ENCODE measurements around the gene PIAS1.

PIAS1 gene

GRCh38 chr15:68022061-68022460 is 32.1 kb upstream of the PIAS1 start:
- Histone ChIP-seq H3K36me3 (ENCODE audit: control insufficient read depth, insufficient read depth, low read length) (no peaks in the 10 kb centered on the region), H3K4me1 (ENCODE audit: control insufficient read depth, insufficient read depth, low read length, poor library complexity, severe bottlenecking) (no peaks in the 10 kb centered on the region), H3K9me3 (ENCODE audit: control insufficient read depth, low read length) (no peaks in the 10 kb centered on the region), H3K4me3 (ENCODE audit: extremely low read depth, insufficient read depth, low read length, poor library complexity, severe bottlenecking) (no peak overlapping the region), H3K27ac (ENCODE audit: low read depth, low read length, severe bottlenecking) (no peak overlapping the region)
- 86 to 94% methylated on average over 3 to 5 of the region's 5 CpGs for WGBS, 2 experiments (ENCODE audit: insufficient coverage in 2 of 2)

GRCh38 chr15:68023307-68024101 is 30.6 kb upstream of the PIAS1 start:
- Histone ChIP-seq H3K27ac (ENCODE audit: low read depth, low read length, severe bottlenecking) (no peak overlapping the region), H3K9me3 (ENCODE audit: control insufficient read depth, low read length) (no peaks in the 10 kb centered on the region)
- WGBS, 2 experiments (ENCODE audit: insufficient coverage in 2 of 2) = 83 to 95% methylated on average over 4 to 6 of the region's 8 CpGs

GRCh38 chr15:68025835-68026424 is 28.2 kb upstream of the PIAS1 start:
- H3K36me3 ChIP-seq (ENCODE audit: control insufficient read depth, insufficient read depth, low read length) = no peaks in the 10 kb centered on the region
- 83 to 93% methylated on average over 5 of the region's 6 CpGs for WGBS, 2 experiments (ENCODE audit: insufficient coverage in 2 of 2)
- H3K4me1 ChIP-seq (ENCODE audit: control insufficient read depth, insufficient read depth, low read length, poor library complexity, severe bottlenecking) = no peaks in the 10 kb centered on the region
- H3K9me3 ChIP-seq (ENCODE audit: control insufficient read depth, low read length) = no peaks in the 10 kb centered on the region
- no peak overlapping the region for H3K4me3 ChIP-seq (ENCODE audit: extremely low read depth, insufficient read depth, low read length, poor library complexity, severe bottlenecking)
- H3K27ac ChIP-seq (ENCODE audit: low read depth, low read length, severe bottlenecking) = no peak overlapping the region

More at GRCh38 chr15:68023307-68024101, 30.6 kb upstream of the PIAS1 start:
- Histone ChIP-seq H3K36me3 (ENCODE audit: control insufficient read depth, insufficient read depth, low read length) (no peaks in the 10 kb centered on the region), H3K4me1 (ENCODE audit: control insufficient read depth, insufficient read depth, low read length, poor library complexity, severe bottlenecking) (no peaks in the 10 kb centered on the region), H3K4me3 (ENCODE audit: extremely low read depth, insufficient read depth, low read length, poor library complexity, severe bottlenecking) (no peak overlapping the region)

GRCh38 chr15:68027388-68027787 is 26.7 kb upstream of the PIAS1 start:
- Histone ChIP-seq H3K4me1 (ENCODE audit: control insufficient read depth, insufficient read depth, low read length, poor library complexity, severe bottlenecking) (no peaks in the 10 kb centered on the region), H3K9me3 (ENCODE audit: control insufficient read depth, low read length) (no peaks in the 10 kb centered on the region), H3K27ac (ENCODE audit: low read depth, low read length, severe bottlenecking) (no peak overlapping the region), H3K4me3 (ENCODE audit: extremely low read depth, insufficient read depth, low read length, poor library complexity, severe bottlenecking) (no peak overlapping the region), H3K36me3 (ENCODE audit: control insufficient read depth, insufficient read depth, low read length) (no peaks in the 10 kb centered on the region)
- WGBS, 2 experiments (ENCODE audit: insufficient coverage in 2 of 2) = 83 to 87% methylated on average over 7 to 8 of the region's 9 CpGs

GRCh38 chr15:68028137-68028887 is 25.8 kb upstream of the PIAS1 start:
- WGBS, 2 experiments (ENCODE audit: insufficient coverage in 2 of 2) = 86 to 95% methylated on average over 5 of the region's 7 CpGs
- Histone ChIP-seq H3K4me1 (ENCODE audit: control insufficient read depth, insufficient read depth, low read length, poor library complexity, severe bottlenecking) (no peaks in the 10 kb centered on the region), H3K27ac (ENCODE audit: low read depth, low read length, severe bottlenecking) (no peak overlapping the region), H3K36me3 (ENCODE audit: control insufficient read depth, insufficient read depth, low read length) (no peaks in the 10 kb centered on the region), H3K4me3 (ENCODE audit: extremely low read depth, insufficient read depth, low read length, poor library complexity, severe bottlenecking) (no peak overlapping the region), H3K9me3 (ENCODE audit: control insufficient read depth, low read length) (no peaks in the 10 kb centered on the region)

- no peaks in the 10 kb centered on the region for H3K4me1 ChIP-seq (ENCODE audit: control insufficient read depth, insufficient read depth, low read length, poor library complexity, severe bottlenecking)
- no peak overlapping the region for H3K27ac ChIP-seq (ENCODE audit: low read depth, low read length, severe bottlenecking)
- H3K36me3 ChIP-seq (ENCODE audit: control insufficient read depth, insufficient read depth, low read length) = no peaks in the 10 kb centered on the region
- H3K4me3 ChIP-seq (ENCODE audit: extremely low read depth, insufficient read depth, low read length, poor library complexity, severe bottlenecking) = no peak overlapping the region
- H3K9me3 ChIP-seq (ENCODE audit: control insufficient read depth, low read length) = no peaks in the 10 kb centered on the region
- 87 to 100% methylated on average over 2 to 3 of the region's 5 CpGs for WGBS, 2 experiments (ENCODE audit: insufficient coverage in 2 of 2)
These were observed 25.3 kb upstream of the PIAS1 start for GRCh38 chr15:68028888-68029207.

GRCh38 chr15:68029959-68030358 is 24.2 kb upstream of the PIAS1 start:
- H3K27ac ChIP-seq (ENCODE audit: low read depth, low read length, severe bottlenecking) = no peak overlapping the region
- no peak overlapping the region for H3K4me3 ChIP-seq (ENCODE audit: extremely low read depth, insufficient read depth, low read length, poor library complexity, severe bottlenecking)
- no peaks in the 10 kb centered on the region for H3K4me1 ChIP-seq (ENCODE audit: control insufficient read depth, insufficient read depth, low read length, poor library complexity, severe bottlenecking)
- H3K9me3 ChIP-seq (ENCODE audit: control insufficient read depth, low read length) = no peaks in the 10 kb centered on the region
- no peaks in the 10 kb centered on the region for H3K36me3 ChIP-seq (ENCODE audit: control insufficient read depth, insufficient read depth, low read length)

GRCh38 chr15:68031404-68031803 is 22.7 kb upstream of the PIAS1 start:
- 100% methylated on average over 1 of the region's 2 CpGs; no CpG with 5 or more reads in 1 of the 2 experiments for WGBS, 2 experiments (ENCODE audit: insufficient coverage in 2 of 2)
- Histone ChIP-seq H3K36me3 (ENCODE audit: control insufficient read depth, insufficient read depth, low read length) (no peaks in the 10 kb centered on the region), H3K9me3 (ENCODE audit: control insufficient read depth, low read length) (no peaks in the 10 kb centered on the region), H3K4me1 (ENCODE audit: control insufficient read depth, insufficient read depth, low read length, poor library complexity, severe bottlenecking) (no peaks in the 10 kb centered on the region), H3K4me3 (ENCODE audit: extremely low read depth, insufficient read depth, low read length, poor library complexity, severe bottlenecking) (no peak overlapping the region), H3K27ac (ENCODE audit: low read depth, low read length, severe bottlenecking) (no peak overlapping the region)

- H3K27ac ChIP-seq (ENCODE audit: low read depth, low read length, severe bottlenecking) = no peak overlapping the region
- H3K4me1 ChIP-seq (ENCODE audit: control insufficient read depth, insufficient read depth, low read length, poor library complexity, severe bottlenecking) = no peaks in the 10 kb centered on the region
- no peak overlapping the region for H3K4me3 ChIP-seq (ENCODE audit: extremely low read depth, insufficient read depth, low read length, poor library complexity, severe bottlenecking)
- WGBS, 2 experiments (ENCODE audit: insufficient coverage in 2 of 2) = no CpG with 5 or more reads among the region's 1 CpG
- H3K36me3 ChIP-seq (ENCODE audit: control insufficient read depth, insufficient read depth, low read length) = no peaks in the 10 kb centered on the region
- no peaks in the 10 kb centered on the region for H3K9me3 ChIP-seq (ENCODE audit: control insufficient read depth, low read length)
These were observed 21.4 kb upstream of the PIAS1 start for GRCh38 chr15:68032672-68033071.

- Histone ChIP-seq H3K9me3 (ENCODE audit: control insufficient read depth, low read length) (no peaks in the 10 kb centered on the region), H3K36me3 (ENCODE audit: control insufficient read depth, insufficient read depth, low read length) (no peaks in the 10 kb centered on the region), H3K4me1 (ENCODE audit: control insufficient read depth, insufficient read depth, low read length, poor library complexity, severe bottlenecking) (no peaks in the 10 kb centered on the region), H3K27ac (ENCODE audit: low read depth, low read length, severe bottlenecking) (no peak overlapping the region), H3K4me3 (ENCODE audit: extremely low read depth, insufficient read depth, low read length, poor library complexity, severe bottlenecking) (no peak overlapping the region)
- 71 to 100% methylated on average over 1 of the region's 3 CpGs for WGBS, 2 experiments (ENCODE audit: insufficient coverage in 2 of 2)
These were observed 20.0 kb upstream of the PIAS1 start for GRCh38 chr15:68034081-68034480.
